ENCODE data around the gene RNF8. TPM values are rescaled to one million over a fixed set of nuclear protein-coding genes. Genes with fewer than 3 reads are reported as not detected.
A peak's percentile ranks its signal among the peaks of the same experiment; 100 is the strongest.

The RNF8 gene
- total RNA-seq, 1 experiment from 2014 or later = 35.9 TPM

- TF ChIP-seq, protein P1, sequence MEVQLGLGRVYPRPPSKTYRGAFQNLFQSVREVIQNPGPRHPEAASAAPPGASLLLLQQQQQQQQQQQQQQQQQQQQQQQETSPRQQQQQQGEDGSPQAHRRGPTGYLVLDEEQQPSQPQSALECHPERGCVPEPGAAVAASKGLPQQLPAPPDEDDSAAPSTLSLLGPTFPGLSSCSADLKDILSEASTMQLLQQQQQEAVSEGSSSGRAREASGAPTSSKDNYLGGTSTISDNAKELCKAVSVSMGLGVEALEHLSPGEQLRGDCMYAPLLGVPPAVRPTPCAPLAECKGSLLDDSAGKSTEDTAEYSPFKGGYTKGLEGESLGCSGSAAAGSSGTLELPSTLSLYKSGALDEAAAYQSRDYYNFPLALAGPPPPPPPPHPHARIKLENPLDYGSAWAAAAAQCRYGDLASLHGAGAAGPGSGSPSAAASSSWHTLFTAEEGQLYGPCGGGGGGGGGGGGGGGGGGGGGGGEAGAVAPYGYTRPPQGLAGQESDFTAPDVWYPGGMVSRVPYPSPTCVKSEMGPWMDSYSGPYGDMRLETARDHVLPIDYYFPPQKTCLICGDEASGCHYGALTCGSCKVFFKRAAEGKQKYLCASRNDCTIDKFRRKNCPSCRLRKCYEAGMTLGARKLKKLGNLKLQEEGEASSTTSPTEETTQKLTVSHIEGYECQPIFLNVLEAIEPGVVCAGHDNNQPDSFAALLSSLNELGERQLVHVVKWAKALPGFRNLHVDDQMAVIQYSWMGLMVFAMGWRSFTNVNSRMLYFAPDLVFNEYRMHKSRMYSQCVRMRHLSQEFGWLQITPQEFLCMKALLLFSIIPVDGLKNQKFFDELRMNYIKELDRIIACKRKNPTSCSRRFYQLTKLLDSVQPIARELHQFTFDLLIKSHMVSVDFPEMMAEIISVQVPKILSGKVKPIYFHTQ (CRISPR knock-in tag; IDR thresholded peaks at IDR 0.05) = no peak
- TF ChIP-seq, protein P2, sequence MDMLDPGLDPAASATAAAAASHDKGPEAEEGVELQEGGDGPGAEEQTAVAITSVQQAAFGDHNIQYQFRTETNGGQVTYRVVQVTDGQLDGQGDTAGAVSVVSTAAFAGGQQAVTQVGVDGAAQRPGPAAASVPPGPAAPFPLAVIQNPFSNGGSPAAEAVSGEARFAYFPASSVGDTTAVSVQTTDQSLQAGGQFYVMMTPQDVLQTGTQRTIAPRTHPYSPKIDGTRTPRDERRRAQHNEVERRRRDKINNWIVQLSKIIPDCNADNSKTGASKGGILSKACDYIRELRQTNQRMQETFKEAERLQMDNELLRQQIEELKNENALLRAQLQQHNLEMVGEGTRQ (CRISPR knock-in tag; IDR thresholded peaks at IDR 0.05) = no peak
- no peak for TF ChIP-seq ZNF232 (CRISPR knock-in tag; IDR thresholded peaks at IDR 0.05)
- no peak for TF ChIP-seq ERG (CRISPR knock-in tag; IDR thresholded peaks at IDR 0.05)
- TF ChIP-seq, protein P3, sequence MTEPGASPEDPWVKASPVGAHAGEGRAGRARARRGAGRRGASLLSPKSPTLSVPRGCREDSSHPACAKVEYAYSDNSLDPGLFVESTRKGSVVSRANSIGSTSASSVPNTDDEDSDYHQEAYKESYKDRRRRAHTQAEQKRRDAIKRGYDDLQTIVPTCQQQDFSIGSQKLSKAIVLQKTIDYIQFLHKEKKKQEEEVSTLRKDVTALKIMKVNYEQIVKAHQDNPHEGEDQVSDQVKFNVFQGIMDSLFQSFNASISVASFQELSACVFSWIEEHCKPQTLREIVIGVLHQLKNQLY (CRISPR knock-in tag; IDR thresholded peaks at IDR 0.05) = no peak
- no peak for TF ChIP-seq RORB (CRISPR knock-in tag; IDR thresholded peaks at IDR 0.05)
- TF ChIP-seq IRF2 (CRISPR knock-in tag; IDR thresholded peaks at IDR 0.05; ENCODE audit: borderline replicate concordance, low read depth) = no peak
- no peak for TF ChIP-seq NR3C1 (CRISPR knock-in tag; conservative IDR thresholded peaks at IDR 0.05; ENCODE audit: low read depth)
- TF ChIP-seq ELF4 (CRISPR knock-in tag; IDR thresholded peaks at IDR 0.05; ENCODE audit: low read depth) = no peak
- TF ChIP-seq, protein P4, sequence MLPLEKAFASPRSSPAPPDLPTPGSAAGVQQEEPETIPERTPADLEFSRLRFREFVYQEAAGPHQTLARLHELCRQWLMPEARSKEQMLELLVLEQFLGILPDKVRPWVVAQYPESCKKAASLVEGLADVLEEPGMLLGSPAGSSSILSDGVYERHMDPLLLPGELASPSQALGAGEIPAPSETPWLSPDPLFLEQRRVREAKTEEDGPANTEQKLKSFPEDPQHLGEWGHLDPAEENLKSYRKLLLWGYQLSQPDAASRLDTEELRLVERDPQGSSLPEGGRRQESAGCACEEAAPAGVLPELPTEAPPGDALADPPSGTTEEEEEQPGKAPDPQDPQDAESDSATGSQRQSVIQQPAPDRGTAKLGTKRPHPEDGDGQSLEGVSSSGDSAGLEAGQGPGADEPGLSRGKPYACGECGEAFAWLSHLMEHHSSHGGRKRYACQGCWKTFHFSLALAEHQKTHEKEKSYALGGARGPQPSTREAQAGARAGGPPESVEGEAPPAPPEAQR (CRISPR knock-in tag; IDR thresholded peaks at IDR 0.05) = no peak
- TF ChIP-seq KAT7 (CRISPR knock-in tag; IDR thresholded peaks at IDR 0.05; ENCODE audit: borderline replicate concordance) = no peak
- TF ChIP-seq ZNF416 (CRISPR knock-in tag; IDR thresholded peaks at IDR 0.05) = no peak
- TF ChIP-seq TCF7 (CRISPR knock-in tag; IDR thresholded peaks at IDR 0.05; ENCODE audit: low read depth) = no peak
- no peak for TF ChIP-seq CREM (CRISPR knock-in tag; IDR thresholded peaks at IDR 0.05)
- TF ChIP-seq CREB1 (CRISPR knock-in tag; IDR thresholded peaks at IDR 0.05) = no peak
- no peak for TF ChIP-seq NFE2L1 (CRISPR knock-in tag; IDR thresholded peaks at IDR 0.05)
- no peak for TF ChIP-seq GABPB1 (CRISPR knock-in tag; IDR thresholded peaks at IDR 0.05)
- TF ChIP-seq MXD4 (CRISPR knock-in tag; IDR thresholded peaks at IDR 0.05; ENCODE audit: borderline replicate concordance) = no peak
- no peak for TF ChIP-seq TP53 (CRISPR knock-in tag; IDR thresholded peaks at IDR 0.05)
- DNase-seq (ENCODE audit: low spot score) (no peak), ATAC-seq (no peak)
- H3K36me3 Mint-ChIP-seq = peaks cover 21% of the 10 kb centered on the region; the same call in 1 of the 2 replicates
- H3K27ac Mint-ChIP-seq = peak overlapping the region; percentile 75
- ChIA-PET CTCF (interaction anchor here (1.1 kb wide), 1 partner anchor 9 kb away, joined by 5 read pairs; no protein-coding TSS in a partner anchor), POLR2A (no interaction called here)
- no peaks in the 10 kb centered on the region for H3K4me1 Mint-ChIP-seq
- no peaks in the 10 kb centered on the region for H3K27me3 Mint-ChIP-seq (ENCODE audit: low read depth)
- no peaks in the 10 kb centered on the region for H3K9me3 Mint-ChIP-seq
- no peak overlapping the region for H3K4me3 Mint-ChIP-seq
Measured at GRCh38 chr6:37305841-37306425, 47.9 kb upstream of the RNF8 start.

Measured in WTC11 (cell line).